GM23248 (cell line): ENCODE results near the gene STXBP4. TPM values are rescaled to one million over a fixed set of nuclear protein-coding genes. Genes with fewer than 3 reads are reported as not detected.

Experiments
- DNase-seq: peaks from one replicate; pipeline ENCODE4 v3.0.0-alpha.2; 2015
- H2AFZ ChIP-seq: fragments of 200-600 bp; sonication (generic); 2 replicates; pipeline ENCODE4 v1.6.1; 2016; ENCODE audit warnings: antibody characterized with exemption
- H3F3A ChIP-seq: fragments of 200-600 bp; sonication (generic); 2 replicates; pipeline ENCODE4 v1.6.1; 2016; ENCODE audit warnings: mild to moderate bottlenecking, antibody characterized with exemption, mixed run types; ENCODE audit not compliant: insufficient read depth
- H3K27ac ChIP-seq: fragments of 200-600 bp; sonication (generic); 2 replicates; pipeline ENCODE4 v1.5.1; 2016; ENCODE audit warnings: mild to moderate bottlenecking
- H3K27me3 ChIP-seq: fragments of 200-600 bp; sonication (generic); replicated peaks from 2 replicates; pipeline ENCODE4 v1.6.1; 2016; ENCODE audit warnings: mild to moderate bottlenecking; ENCODE audit not compliant: insufficient read depth
- H3K36me3 ChIP-seq: fragments of 200-600 bp; sonication (generic); 2 replicates; pipeline ENCODE4 v1.6.1; 2016; ENCODE audit warnings: low read depth, mild to moderate bottlenecking
- H3K4me1 ChIP-seq: fragments of 200-600 bp; sonication (generic); 2 replicates; pipeline ENCODE4 v1.6.1; 2016; ENCODE audit warnings: mild to moderate bottlenecking; ENCODE audit not compliant: insufficient read depth
- H3K4me2 ChIP-seq: fragments of 200-600 bp; sonication (generic); one replicate; pipeline ENCODE4 v1.6.1; 2016; ENCODE audit warnings: mild to moderate bottlenecking; ENCODE audit not compliant: unreplicated experiment
- H3K4me3 ChIP-seq: fragments of 200-600 bp; sonication (generic); 2 replicates; pipeline ENCODE4 v1.5.1; 2016; ENCODE audit warnings: mild to moderate bottlenecking
- H3K79me2 ChIP-seq: fragments of 200-600 bp; sonication (generic); 2 replicates; pipeline ENCODE4 v1.6.1; 2016; ENCODE audit warnings: mild to moderate bottlenecking; ENCODE audit not compliant: insufficient read depth
- H3K9ac ChIP-seq: fragments of 200-600 bp; sonication (generic); 2 replicates; pipeline ENCODE4 v1.6.1; 2016; ENCODE audit warnings: mild to moderate bottlenecking
- H3K9me2 ChIP-seq: fragments of 200-600 bp; sonication (generic); 2 replicates; pipeline ENCODE4 v1.6.1; 2016; ENCODE audit warnings: mixed run types, mild to moderate bottlenecking, moderate library complexity; ENCODE audit not compliant: insufficient read depth
- H3K9me3 ChIP-seq: fragments of 200-600 bp; sonication (generic); one replicate; pipeline ENCODE4 v1.6.1; 2017; ENCODE audit warnings: low read depth
- H4K20me1 ChIP-seq: fragments of 200-600 bp; sonication (generic); 2 replicates; pipeline ENCODE4 v1.6.0; 2016; ENCODE audit not compliant: insufficient read depth
- EZH2 ChIP-seq: fragments of 200-600 bp; sonication (generic); IDR thresholded peaks from 2 replicates; pipeline ENCODE4 v1.6.1; 2018; ENCODE audit warnings: antibody characterized with exemption, mild to moderate bottlenecking; ENCODE audit not compliant: insufficient read depth, poor library complexity, severe bottlenecking
- EZH2phosphoT487 ChIP-seq: fragments of 200-600 bp; sonication (generic); IDR thresholded peaks from 2 replicates; pipeline ENCODE4 v1.6.1; 2018; ENCODE audit warnings: antibody characterized with exemption, moderate library complexity, mild to moderate bottlenecking, low read depth; ENCODE audit not compliant: insufficient read depth
- WGBS, 2 experiments: methylation state at CpG; one replicate each; pipeline ENCODE4 v1.1.6; 2015 to 2017; ENCODE audit warnings: low lambda C conversion rate in 2 of 2, low coverage in 1 of 2; ENCODE audit errors: missing lambda C conversion rate in 2 of 2; 5-methylcytosine and 5-hydroxymethylcytosine counted together
- in situ Hi-C: fragments of 300-500 bp; cut with MboI; formaldehyde crosslinking; loops from 2 replicates; pipeline ENCODE4 v1.15.0; 2020
- polyA plus RNA-seq: library from polyadenylated mRNA; unstranded; fragments of >200 nt; fragmentation: Nextera tagmentation; extraction: Ambion mirVana; gene quantifications from 2 replicates; pipeline ENCODE4 v1.2.1, GENCODE V29; 2016
- small RNA-seq: library from RNA; depleted of rRNA; stranded (forward); fragments of <200 nt; gene quantifications from one replicate; pipeline ENCODE3, GENCODE V24; 2014; ENCODE audit warnings: low read depth, low replicate concordance
- total RNA-seq: library from RNA; depleted of rRNA; stranded (reverse); fragments of >200 nt; shearing (Covaris generic); gene quantifications from 2 replicates; pipeline ENCODE4 v1.2.3, GENCODE V29; 2014; rRNA removed

The STXBP4 gene
- total and polyA plus RNA-seq, 2 experiments from 2014 or later: 5.9 to 8.7 TPM

DNA sequence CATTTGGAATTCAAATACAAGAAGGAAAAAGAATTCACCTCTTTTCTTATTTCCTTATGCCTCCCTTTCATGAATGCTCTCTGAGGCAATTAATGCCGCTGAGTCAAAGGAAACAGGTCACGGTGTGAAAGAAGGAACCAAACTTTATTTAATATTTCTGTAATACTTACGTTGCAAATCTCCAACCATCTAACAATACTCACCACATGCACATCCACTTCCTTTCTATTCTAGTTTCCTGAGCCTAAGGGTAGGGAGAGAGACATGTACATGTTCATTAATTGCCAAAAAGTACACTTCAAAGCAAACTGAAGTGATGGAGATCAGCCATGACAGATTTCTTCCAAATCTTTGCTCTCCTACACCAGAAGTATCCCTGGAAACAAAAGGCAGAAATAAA is 248.3 kb downstream of the STXBP4 start:
- Histone ChIP-seq H3K4me2 (no peak overlapping the region), H3K4me1 (no peaks in the 10 kb centered on the region), H4K20me1 (no peaks in the 10 kb centered on the region), H3K9ac (no peak overlapping the region), H3K27me3 (no peaks in the 10 kb centered on the region), H3K9me3 (no peaks in the 10 kb centered on the region), H3K9me2 (no peaks in the 10 kb centered on the region), H3F3A (no peaks in the 10 kb centered on the region), H3K36me3 (no peaks in the 10 kb centered on the region), H2AFZ (no peak overlapping the region), H3K27ac (no peak overlapping the region), H3K4me3 (no peak overlapping the region), H3K79me2 (no peaks in the 10 kb centered on the region)
- DNase-seq: no peak
- in situ Hi-C loops: no loop called here
- 82 to 85% methylated on average over 3 of the region's 3 CpGs for WGBS, 2 experiments
- no peak for TF ChIP-seq EZH2phosphoT487
- TF ChIP-seq EZH2: no peak

DNA sequence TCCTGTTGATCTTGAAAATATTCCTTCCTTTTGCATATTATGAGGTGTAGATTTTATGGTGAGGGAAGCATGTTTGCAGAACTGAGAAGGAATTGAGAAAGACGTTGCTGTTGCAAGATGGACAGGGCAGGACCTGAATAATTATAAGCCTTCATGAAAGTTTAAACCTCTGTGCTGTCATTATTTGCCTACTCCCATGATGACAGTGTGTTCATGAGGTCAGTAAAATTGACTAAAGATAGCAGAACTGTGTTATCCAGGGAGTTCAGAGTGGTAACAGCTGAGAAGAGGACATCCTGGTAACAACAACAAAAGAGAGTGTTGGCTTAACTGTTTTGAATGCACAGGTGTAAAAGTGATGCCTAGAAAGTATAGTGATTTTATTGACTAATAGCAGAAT is 250.9 kb downstream of the STXBP4 start:
- Histone ChIP-seq H3K4me1 (no peaks in the 10 kb centered on the region), H4K20me1 (no peaks in the 10 kb centered on the region), H3K9ac (no peak overlapping the region), H3K4me2 (no peak overlapping the region), H3K9me2 (no peaks in the 10 kb centered on the region), H3K36me3 (no peaks in the 10 kb centered on the region), H2AFZ (no peak overlapping the region), H3K27me3 (no peaks in the 10 kb centered on the region), H3K4me3 (no peak overlapping the region), H3K79me2 (no peaks in the 10 kb centered on the region), H3F3A (no peaks in the 10 kb centered on the region), H3K27ac (no peak overlapping the region), H3K9me3 (no peaks in the 10 kb centered on the region)
- DNase-seq: no peak
- whole genome bisulfite sequencing, 2 experiments: 15 to 37% methylated on average over 1 of the region's 1 CpG
- TF ChIP-seq EZH2: no peak
- no peak for TF ChIP-seq EZH2phosphoT487
- in situ Hi-C loops: no loop called here

DNA sequence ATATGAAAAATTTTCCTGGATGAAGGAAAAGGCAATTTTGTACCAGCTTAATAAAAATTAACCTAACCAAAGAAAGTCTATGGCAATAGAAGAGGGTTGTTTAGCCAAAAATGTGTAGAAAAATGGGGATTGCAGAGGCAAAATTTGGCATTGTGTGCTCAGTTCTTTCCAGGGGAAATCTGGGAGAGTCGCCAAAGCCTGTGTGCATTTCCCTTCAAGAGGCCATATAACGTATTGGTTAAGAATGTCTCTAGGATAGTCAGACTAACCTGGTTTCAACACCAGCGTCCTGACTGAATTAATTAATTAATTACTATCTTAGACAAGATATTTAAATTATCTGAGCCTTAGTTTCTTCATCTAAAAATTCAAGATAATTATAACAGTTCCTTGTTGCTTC is 251.4 kb downstream of the STXBP4 start:
- WGBS, 2 experiments: 27 to 42% methylated on average over 3 of the region's 3 CpGs
- Histone ChIP-seq H3K4me1 (no peaks in the 10 kb centered on the region), H3K27ac (no peak overlapping the region), H3K79me2 (no peaks in the 10 kb centered on the region), H3K27me3 (no peaks in the 10 kb centered on the region), H3K4me2 (no peak overlapping the region), H4K20me1 (no peaks in the 10 kb centered on the region), H3K4me3 (no peak overlapping the region), H3K9ac (no peak overlapping the region), H3K9me3 (no peaks in the 10 kb centered on the region), H3K36me3 (no peaks in the 10 kb centered on the region), H3F3A (no peaks in the 10 kb centered on the region), H2AFZ (no peak overlapping the region), H3K9me2 (no peaks in the 10 kb centered on the region)
- in situ Hi-C loops: no loop called here
- DNase-seq: peak; percentile 4
- TF ChIP-seq EZH2 (no peak), EZH2phosphoT487 (no peak)

Small RNAs within 50 kb of the gene (small RNA-seq; reads per million reads assigned to genes)
- not detected for gene AC007485.1

Other genes starting within 250 kb of the STXBP4 start
- gene TOM1L1, start 67.9 kb upstream of the STXBP4 start, total RNA-seq: 3.8 and 13.1 TPM in 2 replicates
- 5.5 and 6.9 TPM in 2 replicates for gene TOM1L1, start 67.9 kb upstream of the STXBP4 start, polyA plus RNA-seq
- 46.8 and 54.0 TPM in 2 replicates for gene COX11, start 111 bp upstream of the STXBP4 start, total RNA-seq
- 38.2 and 38.9 TPM in 2 replicates for gene COX11, start 111 bp upstream of the STXBP4 start, polyA plus RNA-seq